ENCODE results near the gene BCL2L13.

DNA sequence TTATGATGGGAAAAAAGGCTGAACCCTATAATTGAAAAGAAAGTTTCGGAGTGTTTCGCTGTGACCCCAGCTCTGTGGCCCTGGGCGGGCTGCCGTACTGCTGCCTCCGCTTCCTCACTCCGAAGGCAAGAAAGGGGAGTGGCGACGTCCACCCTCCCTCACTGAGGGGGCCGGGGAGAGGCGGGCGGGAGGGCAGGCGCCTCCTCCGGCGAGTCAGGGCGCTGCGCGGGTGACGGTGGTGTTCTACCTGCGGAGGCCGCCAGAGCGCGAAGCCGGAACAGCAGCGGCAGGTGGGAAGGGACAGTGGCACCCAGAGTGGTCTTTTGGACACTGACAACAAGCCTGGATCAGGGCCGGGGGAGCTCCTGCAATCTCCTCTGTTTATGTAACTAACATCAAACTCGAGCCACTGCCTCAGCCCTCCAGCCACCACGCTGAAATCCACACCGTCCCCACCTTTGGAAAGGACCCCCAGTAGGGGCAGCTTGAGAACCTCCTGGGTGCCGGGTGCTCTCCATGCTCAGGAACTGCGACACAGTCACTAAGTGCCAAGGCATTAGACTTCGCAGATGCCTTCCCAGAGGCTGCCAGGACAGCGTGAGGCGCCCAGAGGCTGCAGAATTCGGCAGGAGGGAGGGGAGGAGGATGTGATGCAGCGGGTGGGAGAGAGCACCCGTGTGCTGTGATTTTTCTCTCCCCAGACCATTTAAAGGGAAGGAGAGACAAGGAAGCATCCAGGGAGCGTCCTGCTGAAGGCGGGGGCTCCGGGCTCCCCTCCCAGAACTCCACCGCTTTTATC, 110.2 kb downstream of the BCL2L13 start:
- TF ChIP-seq, protein P1, sequence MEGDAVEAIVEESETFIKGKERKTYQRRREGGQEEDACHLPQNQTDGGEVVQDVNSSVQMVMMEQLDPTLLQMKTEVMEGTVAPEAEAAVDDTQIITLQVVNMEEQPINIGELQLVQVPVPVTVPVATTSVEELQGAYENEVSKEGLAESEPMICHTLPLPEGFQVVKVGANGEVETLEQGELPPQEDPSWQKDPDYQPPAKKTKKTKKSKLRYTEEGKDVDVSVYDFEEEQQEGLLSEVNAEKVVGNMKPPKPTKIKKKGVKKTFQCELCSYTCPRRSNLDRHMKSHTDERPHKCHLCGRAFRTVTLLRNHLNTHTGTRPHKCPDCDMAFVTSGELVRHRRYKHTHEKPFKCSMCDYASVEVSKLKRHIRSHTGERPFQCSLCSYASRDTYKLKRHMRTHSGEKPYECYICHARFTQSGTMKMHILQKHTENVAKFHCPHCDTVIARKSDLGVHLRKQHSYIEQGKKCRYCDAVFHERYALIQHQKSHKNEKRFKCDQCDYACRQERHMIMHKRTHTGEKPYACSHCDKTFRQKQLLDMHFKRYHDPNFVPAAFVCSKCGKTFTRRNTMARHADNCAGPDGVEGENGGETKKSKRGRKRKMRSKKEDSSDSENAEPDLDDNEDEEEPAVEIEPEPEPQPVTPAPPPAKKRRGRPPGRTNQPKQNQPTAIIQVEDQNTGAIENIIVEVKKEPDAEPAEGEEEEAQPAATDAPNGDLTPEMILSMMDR (IDR thresholded peaks at IDR 0.05) = no peak
- TF ChIP-seq POLR2A (IDR thresholded peaks at IDR 0.05) = no peak
- no peak for TF ChIP-seq POLR2AphosphoS5 (IDR thresholded peaks at IDR 0.05)
- TF ChIP-seq EP300 (IDR thresholded peaks at IDR 0.05) = no peak
